Measurements from ENCODE around the gene COLQ.

GRCh38 chr3:15501126-15501525 is 20.4 kb downstream of the COLQ start:
- TF ChIP-seq CTCF (IDR thresholded peaks at IDR 0.05) (no peak), POLR2A (IDR thresholded peaks at IDR 0.05) (no peak)

All from heart left ventricle (tissue), 13 donors.